HFFc6 (cell line): ENCODE data around the gene DENND2C. TPM values are rescaled to one million over a fixed set of nuclear protein-coding genes. Genes with fewer than 3 reads are reported as not detected.

ENCODE experiments used
- DNase-seq: peaks from one replicate; pipeline ENCODE4 v3.0.0-alpha.2; 2018
- H3K27ac Mint-ChIP-seq: 2 replicates; pipeline ENCODE4 v1.8.0; 2020; ENCODE audit warnings: mild to moderate bottlenecking, mixed read lengths
- H3K27me3 Mint-ChIP-seq: 2 replicates; pipeline ENCODE4 v1.8.0; 2021; ENCODE audit warnings: mild to moderate bottlenecking, moderate library complexity, mixed read lengths; ENCODE audit not compliant: insufficient read depth
- H3K36me3 Mint-ChIP-seq: 2 replicates; pipeline ENCODE4 v1.8.0; 2021; ENCODE audit warnings: low read depth, mixed read lengths
- H3K4me1 Mint-ChIP-seq: 2 replicates; pipeline ENCODE4 v1.8.0; 2020; ENCODE audit warnings: low read depth, mixed read lengths
- H3K4me3 Mint-ChIP-seq: 2 replicates; pipeline ENCODE4 v1.8.0; 2020; ENCODE audit warnings: mild to moderate bottlenecking, moderate library complexity, mixed read lengths
- H3K9me3 Mint-ChIP-seq: 2 replicates; pipeline ENCODE4 v1.8.0; 2020; ENCODE audit warnings: mild to moderate bottlenecking, mixed read lengths
- CTCF ChIP-seq: fragments of 200-600 bp; sonication (generic); IDR thresholded peaks from 2 replicates; pipeline ENCODE4 v1.5.0; 2021; ENCODE audit warnings: antibody characterized with exemption, mild to moderate bottlenecking
- total RNA-seq, 6 experiments: library from RNA; stranded (reverse); fragmentation: NEBNext Ultra II Directional; extraction: Animal tissue kit (Norgen Biotek cat#: 25700); gene quantifications; 2 replicates in 1 of 6; 3 replicates in 5 of 6; pipeline ENCODE4 v1.2.3, GENCODE V29; 2021

DENND2C gene
- total RNA-seq, 6 experiments from 2014 or later, result 1.5 to 2.0 (median 1.8) TPM

- Mint-ChIP-seq H3K4me1 (peaks cover 9% of the 10 kb centered on the region), H3K27me3 (peaks cover 18% of the 10 kb centered on the region), H3K36me3 (no peaks in the 10 kb centered on the region), H3K4me3 (no peak overlapping the region), H3K27ac (no peak overlapping the region), H3K9me3 (no peaks in the 10 kb centered on the region)
- no peak for TF ChIP-seq CTCF
- no peak for DNase-seq
These were observed 21.2 kb upstream of the DENND2C start for GRCh38 chr1:114691061-114691460.

- peaks cover 1% of the 10 kb centered on the region; the same call in 1 of the 2 replicates for H3K4me1 Mint-ChIP-seq
- H3K27ac Mint-ChIP-seq, result no peak overlapping the region
- TF ChIP-seq CTCF, result no peak
- no peak overlapping the region for H3K4me3 Mint-ChIP-seq
- DNase-seq, result no peak
- H3K27me3 Mint-ChIP-seq, result peaks cover 20% of the 10 kb centered on the region
- H3K36me3 Mint-ChIP-seq, result no peaks in the 10 kb centered on the region
- no peaks in the 10 kb centered on the region for H3K9me3 Mint-ChIP-seq
These were observed 20.3 kb upstream of the DENND2C start for GRCh38 chr1:114690148-114690547.

GRCh38 chr1:114688526-114688925, 18.7 kb upstream of the DENND2C start:
- H3K4me1 Mint-ChIP-seq, result no peaks in the 10 kb centered on the region
- H3K36me3 Mint-ChIP-seq, result no peaks in the 10 kb centered on the region
- DNase-seq, result no peak
- no peaks in the 10 kb centered on the region for H3K9me3 Mint-ChIP-seq
- no peak overlapping the region for H3K4me3 Mint-ChIP-seq
- no peak for TF ChIP-seq CTCF
- peaks cover 20% of the 10 kb centered on the region for H3K27me3 Mint-ChIP-seq
- no peak overlapping the region for H3K27ac Mint-ChIP-seq

- peaks cover 21% of the 10 kb centered on the region for H3K27me3 Mint-ChIP-seq
These were observed 16.0 kb upstream of the DENND2C start for GRCh38 chr1:114685851-114686250.

GRCh38 chr1:114677691-114678090, 7.8 kb upstream of the DENND2C start:
- Mint-ChIP-seq H3K27ac (no peak overlapping the region), H3K4me3 (no peak overlapping the region), H3K4me1 (no peaks in the 10 kb centered on the region), H3K27me3 (peaks cover 26% of the 10 kb centered on the region), H3K36me3 (no peaks in the 10 kb centered on the region), H3K9me3 (no peaks in the 10 kb centered on the region)
- no peak for DNase-seq
- TF ChIP-seq CTCF, result no peak

More at GRCh38 chr1:114685851-114686250, 16.0 kb upstream of the DENND2C start:
- Mint-ChIP-seq H3K4me1 (no peaks in the 10 kb centered on the region), H3K36me3 (no peaks in the 10 kb centered on the region), H3K27ac (no peak overlapping the region), H3K9me3 (no peaks in the 10 kb centered on the region), H3K4me3 (no peak overlapping the region)
- no peak for DNase-seq
- TF ChIP-seq CTCF, result no peak

GRCh38 chr1:114676115-114676514, 6.3 kb upstream of the DENND2C start:
- no peak for DNase-seq
- Mint-ChIP-seq H3K36me3 (no peaks in the 10 kb centered on the region), H3K4me1 (no peaks in the 10 kb centered on the region), H3K9me3 (no peaks in the 10 kb centered on the region), H3K27me3 (peaks cover 24% of the 10 kb centered on the region), H3K4me3 (no peak overlapping the region), H3K27ac (no peak overlapping the region)
- no peak for TF ChIP-seq CTCF
